Subcutaneous adipose tissue (tissue), 4 donors: ENCODE results near the gene SIM2. TPM values are rescaled to one million over a fixed set of nuclear protein-coding genes. Genes with fewer than 3 reads are reported as not detected.

Source experiments
- CTCF ChIP-seq: fragments of 450-650 bp; IDR thresholded peaks from one replicate; pipeline ENCODE4 v1.5.1; 2016; ENCODE audit warnings: low read depth, mild to moderate bottlenecking, control low read depth, antibody characterized with exemption, moderate library complexity
- total RNA-seq, 4 donors: library from RNA; depleted of rRNA; stranded (reverse); fragments of >200 nt; gene quantifications; one replicate each; pipeline ENCODE4 v1.1.0, GENCODE V29; 2016

SIM2 gene
- total RNA-seq, 4 donors from 2014 or later, result not detected

- no peak for TF ChIP-seq CTCF
Measured at GRCh38 chr21:36706951-36707762, 8.2 kb downstream of the SIM2 start.

DNA sequence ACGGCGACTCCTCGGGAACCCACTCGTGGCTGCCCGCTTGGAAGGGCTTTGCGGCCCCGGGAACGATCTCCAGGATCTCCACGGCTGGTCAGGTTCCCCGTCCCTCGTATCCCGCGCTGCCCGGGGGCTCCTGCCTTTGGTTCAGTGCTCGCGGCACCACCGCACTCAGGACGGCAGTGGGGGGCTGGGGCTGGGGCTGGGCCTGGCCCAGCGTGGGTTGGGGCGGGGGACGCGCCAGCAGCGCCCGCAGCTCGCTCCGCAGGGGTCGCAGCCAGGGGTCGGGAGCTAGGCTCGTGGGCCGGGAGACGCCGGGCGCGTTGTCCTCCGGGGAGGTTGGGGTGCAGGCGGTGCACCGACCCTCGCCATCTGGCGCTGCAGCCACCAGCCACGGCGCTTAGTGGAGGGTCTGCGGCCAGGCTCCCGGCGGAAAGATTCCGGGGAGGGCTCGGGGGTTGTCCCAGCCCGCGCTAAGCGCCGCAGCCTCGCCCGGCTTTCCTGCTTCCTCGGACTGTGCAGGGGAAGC lies 8.9 kb downstream of the SIM2 start:
- no peak for TF ChIP-seq CTCF

DNA sequence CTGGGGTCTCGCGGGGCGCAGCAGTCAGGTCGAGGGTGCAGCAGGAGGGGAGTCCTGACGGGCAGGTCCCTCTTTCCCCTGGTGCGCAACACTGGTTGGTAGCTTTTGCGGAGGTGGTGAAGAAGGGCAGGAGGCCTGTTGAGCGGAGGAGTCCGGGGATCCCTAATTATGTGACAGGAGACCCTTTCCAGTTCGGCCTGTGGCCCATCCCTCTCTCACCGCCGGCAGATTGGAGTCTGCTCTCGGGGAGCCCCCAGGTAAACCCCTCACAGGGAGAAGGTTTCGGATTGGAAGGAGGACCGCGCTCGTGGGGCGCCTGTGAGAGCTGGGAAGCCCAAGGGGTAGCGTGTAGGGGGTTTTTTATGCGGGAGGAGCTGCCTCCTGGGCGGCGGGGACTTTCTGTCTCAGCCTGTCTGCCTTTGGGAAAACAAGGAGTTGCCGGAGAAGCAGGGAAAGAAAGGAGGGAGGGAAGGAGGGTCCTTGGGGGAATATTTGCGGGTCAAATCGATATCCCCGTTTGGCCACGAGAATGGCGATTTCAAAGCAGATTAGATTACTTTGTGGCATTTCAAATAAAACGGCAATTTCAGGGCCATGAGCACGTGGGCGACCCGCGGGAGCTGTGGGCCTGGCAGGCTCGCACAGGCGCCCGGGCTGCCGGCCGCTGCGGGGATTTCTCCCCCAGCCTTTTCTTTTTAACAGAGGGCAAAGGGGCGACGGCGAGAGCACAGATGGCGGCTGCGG lies 9.5 kb downstream of the SIM2 start:
- TF ChIP-seq CTCF, result no peak

DNA sequence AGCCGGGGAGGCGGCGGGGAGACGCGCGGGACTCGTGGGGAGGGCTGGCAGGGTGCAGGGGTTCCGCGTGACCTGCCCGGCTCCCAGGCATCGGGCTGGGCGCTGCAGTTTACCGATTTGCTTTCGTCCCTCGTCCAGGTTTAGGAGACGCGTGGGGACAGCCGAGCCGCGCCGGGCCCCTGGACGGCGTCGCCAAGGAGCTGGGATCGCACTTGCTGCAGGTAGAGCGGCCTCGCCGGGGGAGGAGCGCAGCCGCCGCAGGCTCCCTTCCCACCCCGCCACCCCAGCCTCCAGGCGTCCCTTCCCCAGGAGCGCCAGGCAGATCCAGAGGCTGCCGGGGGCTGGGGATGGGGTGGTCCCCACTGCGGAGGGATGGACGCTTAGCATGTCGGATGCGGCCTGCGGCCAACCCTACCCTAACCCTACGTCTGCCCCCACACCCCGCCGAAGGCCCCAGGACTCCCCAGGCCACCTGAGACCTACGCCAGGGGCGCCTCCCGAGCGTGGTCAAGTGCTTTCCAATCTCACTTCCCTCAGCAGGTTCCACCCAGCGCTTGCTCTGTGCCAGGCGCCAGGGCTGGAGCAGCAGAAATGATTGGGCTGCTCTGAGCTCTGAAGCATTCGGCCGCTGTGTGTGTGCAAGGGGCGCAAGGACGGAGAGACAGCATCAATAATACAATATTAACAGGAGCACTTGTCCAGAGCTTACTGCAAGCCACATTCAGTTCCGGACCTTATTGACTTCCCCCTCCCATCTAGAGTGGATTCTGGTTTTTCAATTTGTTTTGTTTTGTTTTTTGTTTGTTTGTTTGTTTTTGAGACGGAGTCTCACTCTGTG lies 10.3 kb downstream of the SIM2 start:
- no peak for TF ChIP-seq CTCF

DNA sequence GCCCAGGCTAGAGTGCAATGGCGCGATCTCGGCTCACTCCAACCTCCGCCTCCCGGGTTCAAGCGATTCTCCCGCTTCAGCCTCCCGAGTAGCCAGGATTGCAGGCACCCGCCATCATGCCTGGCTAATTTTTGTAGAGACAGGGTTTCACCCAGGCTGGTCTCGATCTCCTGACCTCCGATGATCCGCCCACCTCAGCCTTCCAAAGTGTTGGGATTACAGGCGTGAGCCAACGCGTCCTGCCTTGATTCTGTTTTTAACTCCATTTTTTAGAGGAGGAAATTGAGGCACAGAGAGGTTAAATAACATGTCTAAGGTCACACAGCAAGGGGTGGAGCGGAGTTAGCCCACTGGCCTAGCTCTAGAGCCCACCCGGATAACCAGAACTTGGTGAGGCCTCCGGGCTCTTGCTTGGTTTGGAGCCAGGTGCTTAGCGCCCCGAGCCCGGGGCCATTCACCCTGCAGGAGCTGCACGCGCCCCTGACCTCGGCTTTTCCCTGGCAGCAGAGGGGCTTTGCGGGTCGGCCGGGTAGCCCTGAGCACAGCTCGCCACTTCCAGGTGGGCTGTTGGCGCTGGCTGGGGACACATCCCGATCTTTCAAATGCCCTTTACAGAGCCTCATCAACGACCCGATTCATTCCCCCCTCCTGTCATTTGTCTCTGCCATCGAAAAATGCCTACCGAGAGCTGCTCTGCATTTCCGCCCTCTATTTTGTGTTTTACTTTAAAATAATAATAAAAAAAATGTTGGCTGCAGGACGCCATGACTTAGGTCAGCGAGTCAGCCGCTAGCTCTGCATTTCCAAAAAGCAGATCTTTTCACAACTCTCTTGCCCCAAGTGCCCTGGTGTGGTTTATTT lies 11.2 kb downstream of the SIM2 start:
- TF ChIP-seq CTCF, result no peak

DNA sequence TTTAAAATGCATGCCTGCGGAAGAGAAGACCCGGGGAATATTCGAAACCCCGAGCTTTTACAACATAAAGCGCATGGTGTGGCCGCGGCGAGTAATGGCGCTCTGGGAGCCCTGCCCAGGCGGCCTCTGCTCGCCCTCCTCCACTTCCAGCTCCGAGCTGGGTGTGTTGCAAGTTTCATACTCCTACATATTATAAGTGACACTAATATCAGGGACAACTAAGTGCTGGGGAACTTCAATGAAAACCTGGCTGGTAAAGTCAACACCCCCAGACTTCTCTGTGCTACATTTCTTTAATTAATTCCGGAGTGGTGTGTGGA lies 11.8 kb downstream of the SIM2 start:
- TF ChIP-seq CTCF, result no peak
